DMS 273 (cell line): ENCODE measurements around the gene CNTNAP5.
"Not testable (repeated sequence)": the region's sequence is repeated elsewhere in the genome, so short reads cannot be mapped to it uniquely, and the experiment has no call there.

Experiments
- DNase-seq: peaks from one replicate; lab custom pipeline; 2025; ENCODE audit not compliant: unreplicated experiment; lab: John Stamatoyannopoulos, UW

The CNTNAP5 gene

DNA sequence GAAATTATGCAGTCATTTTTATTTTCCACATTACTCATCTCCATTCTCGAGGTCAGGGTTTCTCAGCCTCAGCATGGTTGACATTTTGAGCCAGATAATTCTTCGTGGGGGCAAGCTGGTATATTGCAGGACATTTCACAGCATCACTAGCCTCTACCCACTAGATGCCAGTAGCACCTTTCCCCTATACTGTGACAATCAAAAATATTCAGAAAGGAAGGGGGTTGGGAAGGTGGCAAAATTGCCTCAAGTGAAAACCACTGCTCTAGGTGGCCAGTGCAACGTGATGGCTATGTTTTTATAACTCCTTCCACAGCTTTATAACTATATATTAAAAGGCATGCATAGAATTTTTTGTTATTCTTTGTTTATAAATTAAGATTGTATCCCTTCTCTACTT lies 294.5 kb downstream of the CNTNAP5 start:
- DNase-seq = peak; percentile 4

DNA sequence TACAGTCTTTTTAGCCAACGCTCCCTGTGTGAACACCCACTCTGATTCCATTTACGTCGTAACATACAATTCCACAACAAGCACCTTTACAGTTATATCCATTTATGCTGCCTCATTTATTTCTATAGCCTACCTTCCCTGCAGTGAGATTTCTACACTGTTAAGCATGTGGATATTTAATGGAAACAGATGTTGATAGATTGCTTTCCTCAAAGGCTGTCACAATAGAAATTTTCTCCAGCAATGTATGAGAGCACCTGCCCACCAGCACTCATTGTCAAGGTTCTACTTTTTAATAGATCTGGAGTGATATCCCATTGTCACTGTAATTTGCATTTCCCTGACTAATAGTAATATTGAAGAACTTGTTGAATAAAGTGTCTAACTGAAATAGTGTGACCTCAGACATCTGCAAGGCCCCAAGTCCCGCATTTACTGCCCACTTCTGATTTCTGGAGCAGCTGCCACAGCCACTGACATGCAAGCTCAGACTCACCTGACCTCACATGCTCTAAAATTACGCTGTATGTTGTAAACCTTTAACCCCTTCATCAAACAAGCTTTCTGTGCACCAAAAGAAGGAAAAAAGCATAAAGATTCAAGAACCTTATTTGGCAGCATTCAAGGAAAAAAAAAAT lies 295.1 kb downstream of the CNTNAP5 start:
- DNase-seq = peak; percentile 6

DNA sequence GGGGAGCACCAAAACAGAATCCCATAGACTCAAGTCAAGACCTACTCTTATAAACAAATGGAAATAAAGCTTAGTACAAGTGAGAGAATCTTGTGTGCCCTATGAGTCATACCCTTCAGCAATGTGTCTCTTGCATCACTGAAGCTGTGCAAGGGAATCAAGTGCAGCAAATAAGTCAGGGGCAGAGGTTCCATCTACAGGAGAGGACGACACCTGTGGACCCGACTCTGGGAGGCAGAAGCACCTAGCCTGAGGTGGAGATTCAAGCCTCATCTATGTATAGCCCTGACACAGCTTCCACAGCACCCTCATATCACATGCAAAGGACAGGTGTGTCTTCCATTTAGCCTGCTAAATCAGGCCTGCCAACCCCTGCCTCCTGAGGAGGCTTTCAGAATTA lies 298.2 kb downstream of the CNTNAP5 start:
- no peak for DNase-seq

DNA sequence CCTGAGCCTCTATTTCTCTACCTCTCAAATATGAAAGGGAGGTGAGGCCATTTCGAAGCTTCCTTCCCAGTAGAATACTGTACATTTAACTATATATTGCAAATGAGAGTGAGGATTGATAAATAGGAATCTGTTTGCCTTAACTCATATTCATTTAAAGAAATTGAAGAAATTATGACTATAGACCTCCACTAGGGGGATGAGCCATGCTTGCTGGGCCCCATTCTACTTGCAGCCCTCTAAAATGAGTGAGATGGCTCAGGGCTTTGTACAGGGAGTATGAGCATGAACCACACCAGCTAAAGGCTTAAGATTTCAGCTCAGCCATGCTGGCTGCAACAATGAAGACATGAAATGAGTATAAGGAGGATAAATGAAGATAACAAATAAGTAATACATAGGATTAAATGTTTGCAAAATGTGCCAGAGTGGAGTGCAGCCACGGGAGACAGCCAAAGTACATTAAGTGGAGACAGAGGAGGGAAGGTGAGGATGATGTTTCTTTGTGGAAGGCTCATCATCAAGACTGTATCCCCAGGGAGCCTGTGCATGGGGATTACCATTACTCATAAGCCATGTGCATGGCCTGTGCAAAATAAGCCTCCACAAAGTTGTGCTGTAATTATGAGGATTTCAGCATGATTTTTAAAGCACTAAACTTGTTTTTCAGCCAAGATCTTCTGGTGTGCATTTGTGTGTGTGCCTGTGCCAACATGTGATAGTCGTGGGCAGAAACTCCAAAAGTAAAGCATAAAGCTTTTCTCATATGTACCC lies 300.8 kb downstream of the CNTNAP5 start:
- DNase-seq = peak; percentile 50

DNA sequence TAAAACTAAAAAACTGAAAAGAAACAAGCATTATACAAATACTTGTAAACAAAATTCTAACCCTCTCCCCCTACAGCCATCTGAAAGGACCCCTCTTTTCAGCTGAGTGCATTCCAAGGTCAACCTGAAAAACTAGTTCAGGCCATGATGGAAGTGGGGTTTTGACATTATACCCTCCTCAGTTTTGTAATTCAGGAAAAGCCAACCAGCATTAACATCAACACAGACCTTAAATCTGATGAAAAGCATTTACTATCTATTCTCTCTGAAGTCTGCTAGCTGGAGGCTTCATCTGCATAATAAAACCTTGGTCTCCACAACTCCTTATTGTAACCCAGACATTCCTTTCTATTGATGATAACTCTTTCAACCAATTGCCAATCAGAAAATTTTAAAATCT lies 302.2 kb downstream of the CNTNAP5 start:
- DNase-seq = no peak

DNA sequence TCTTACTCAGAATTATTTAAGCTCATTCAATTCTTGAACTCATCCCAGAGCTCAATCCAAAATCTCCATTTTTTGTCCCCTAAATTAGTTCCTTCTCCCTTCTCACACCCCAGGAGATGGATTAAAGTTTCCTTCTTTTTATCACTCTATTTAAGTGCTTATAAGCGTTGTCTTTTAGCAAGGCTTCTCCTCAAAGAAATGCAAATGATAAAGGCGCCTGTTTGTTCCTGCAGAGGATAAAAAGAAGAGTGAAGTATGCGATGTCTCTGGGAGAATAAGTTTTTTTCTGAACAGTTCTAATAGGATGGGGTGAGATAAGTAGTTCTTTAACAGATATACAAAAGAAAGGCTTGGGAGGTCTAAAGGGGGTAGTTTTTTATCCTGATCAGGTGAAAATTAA lies 303.3 kb downstream of the CNTNAP5 start:
- DNase-seq = no peak

DNA sequence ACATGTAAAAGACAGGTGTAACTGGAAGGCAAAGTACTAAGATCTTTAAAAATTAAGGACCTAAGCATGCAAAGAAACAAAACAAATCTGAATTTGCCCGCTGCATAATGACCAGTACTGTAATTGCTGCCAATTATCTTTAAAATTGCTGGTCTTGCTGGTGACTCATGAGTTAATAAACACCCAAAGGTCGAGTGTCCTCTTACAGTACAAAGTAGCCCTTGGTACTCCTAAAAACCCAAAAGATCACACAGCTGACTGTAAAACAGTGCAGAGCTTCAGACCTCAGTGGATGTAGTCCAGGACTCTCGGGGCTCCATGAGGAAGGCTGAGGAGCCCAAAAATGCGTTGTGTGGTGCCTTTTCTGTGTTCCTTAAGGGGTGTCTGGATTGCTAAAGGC lies 308.7 kb downstream of the CNTNAP5 start:
- DNase-seq = no peak

DNA sequence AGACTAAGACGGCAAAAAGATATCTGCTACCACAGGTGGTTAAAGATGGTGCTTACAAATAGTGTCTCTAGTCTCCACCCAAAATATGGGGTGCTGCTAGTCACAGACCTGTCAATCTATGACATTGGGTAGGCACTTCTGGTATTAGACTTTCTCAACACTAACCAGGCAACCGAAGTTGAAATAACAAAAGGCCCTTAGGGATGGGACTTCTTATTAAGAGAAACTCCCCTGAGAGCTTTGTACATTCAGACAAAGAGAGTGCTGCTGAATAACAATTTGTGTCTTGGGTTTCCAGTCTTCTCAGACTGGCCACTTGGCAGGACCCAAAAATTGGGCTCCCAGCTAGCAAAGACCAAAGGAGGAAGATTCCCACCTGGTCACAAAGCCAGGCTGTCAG lies 310.0 kb downstream of the CNTNAP5 start:
- no peak for DNase-seq

DNA sequence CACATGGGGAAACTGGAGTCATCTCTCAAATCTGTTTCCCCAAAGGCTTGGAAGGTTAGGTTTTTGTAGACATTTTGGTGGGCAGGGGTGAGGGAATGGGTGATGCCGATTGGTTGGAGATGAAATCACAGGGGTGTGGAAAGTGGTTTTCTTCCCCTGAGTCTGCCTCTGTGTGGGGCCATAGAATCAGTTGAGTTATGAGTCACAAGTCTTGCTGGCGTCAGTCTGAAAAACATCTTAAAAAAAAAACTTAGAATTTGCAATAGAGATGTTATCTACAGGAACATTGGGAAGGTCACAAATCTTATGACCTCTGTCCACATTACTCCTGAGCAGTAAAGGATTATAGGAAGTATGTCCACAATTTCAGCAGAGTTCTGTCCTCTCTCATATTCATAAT lies 314.6 kb downstream of the CNTNAP5 start:
- no peak for DNase-seq

DNA sequence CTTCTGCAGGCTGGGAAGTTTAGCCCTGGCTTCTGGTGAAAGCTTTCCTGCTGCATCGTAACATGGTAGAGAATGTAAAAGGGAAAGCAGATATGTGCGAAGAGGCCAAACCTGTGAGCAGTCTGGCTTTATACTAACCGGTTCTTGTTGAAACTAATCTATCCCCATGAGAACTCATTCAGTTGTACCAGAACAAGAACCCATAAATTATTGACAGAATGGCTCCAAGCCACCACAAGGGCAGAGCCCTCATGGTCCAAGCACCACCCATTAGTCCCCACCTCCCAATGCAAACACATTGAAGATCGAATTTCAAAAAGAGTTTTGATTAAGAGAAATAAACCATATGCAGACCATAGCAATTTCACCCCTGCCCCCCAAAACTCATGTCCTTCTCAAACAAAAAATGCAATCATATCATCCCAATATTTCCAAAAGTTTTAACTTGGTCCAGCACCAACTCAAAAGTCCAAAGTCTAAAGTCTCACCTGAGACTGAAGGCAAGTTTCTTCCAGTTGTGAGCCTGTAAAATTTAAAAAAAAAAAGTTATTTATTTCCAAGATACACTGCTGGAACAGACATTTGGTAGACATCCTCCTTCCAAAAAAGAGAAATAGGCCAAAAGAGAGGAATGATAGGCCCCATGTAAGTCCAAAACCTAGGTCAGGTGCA lies 318.9 kb downstream of the CNTNAP5 start:
- no peak for DNase-seq

DNA sequence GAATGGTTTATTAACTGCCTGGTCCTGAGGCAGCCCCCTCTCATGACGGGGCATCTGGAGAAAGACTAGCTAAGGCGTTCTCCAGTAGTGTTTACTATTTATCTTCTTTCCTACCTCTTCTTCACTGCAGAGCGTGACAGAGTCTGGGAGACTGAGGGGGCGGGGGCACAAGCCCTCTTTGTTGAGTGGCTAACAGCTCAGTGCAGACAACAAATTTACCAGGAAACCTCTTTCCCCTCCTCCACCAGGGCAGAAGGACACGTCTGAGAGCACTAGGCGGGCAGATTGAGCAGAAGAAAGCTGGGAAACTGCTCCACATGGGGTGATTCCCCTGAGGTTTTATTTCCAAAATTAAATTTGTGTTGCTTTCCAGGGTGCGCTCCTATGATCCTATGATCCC lies 322.1 kb downstream of the CNTNAP5 start:
- no peak for DNase-seq

DNA sequence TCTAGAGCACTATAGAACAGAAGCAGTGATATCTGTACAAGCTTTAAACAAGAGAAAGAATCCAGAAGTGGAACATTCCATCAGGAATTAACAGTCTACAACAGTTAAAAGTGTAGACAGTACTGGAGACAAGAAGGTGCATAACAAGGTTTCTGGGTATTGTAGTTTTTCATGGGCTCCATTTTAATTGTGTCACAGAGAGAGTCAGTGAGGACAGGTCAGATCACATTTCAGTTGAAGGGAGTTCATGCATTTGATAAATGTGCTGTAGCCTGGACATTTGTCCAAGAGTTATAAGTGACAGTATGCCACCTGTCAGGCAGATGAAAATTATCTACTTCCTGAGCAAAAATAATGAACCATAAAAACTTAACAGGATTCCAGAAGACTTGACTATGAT lies 328.6 kb downstream of the CNTNAP5 start:
- no peak for DNase-seq

DNA sequence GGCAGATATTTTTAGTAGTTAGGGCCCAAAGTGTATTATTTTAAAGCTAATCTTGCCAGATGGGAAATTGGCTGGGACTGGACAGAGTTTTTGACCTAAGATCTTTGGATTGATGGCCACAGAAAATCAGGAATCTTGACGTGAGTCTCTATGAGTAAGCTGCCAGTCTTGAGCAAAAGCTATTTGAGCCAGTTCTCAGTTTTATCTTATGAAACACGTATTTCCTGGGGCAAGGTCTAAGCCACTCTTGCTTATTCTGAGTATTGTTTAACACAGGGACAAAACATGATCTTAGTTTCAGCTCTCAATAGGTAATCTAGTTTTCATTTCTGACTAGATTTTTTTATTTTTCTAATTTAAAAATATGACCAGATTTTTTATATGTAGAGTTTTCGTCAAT lies 329.4 kb downstream of the CNTNAP5 start:
- no peak for DNase-seq

DNA sequence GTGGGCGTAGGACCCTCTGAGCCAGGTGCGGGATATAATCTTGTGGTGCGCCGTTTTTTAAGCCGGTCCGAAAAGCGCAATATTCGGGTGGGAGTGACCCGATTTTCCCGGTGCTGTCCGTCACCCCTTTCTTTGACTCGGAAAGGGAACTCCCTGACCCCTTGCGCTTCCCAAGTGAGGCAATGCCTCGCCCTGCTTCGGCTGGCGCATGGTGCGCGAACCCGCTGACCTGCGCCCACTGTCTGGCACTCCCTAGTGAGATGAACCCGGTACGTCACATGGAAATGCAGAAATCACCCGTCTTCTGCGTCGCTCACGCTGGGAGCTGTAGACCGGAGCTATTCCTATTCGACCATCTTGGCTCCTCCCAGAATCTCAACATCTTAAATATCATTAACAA lies 336.9 kb downstream of the CNTNAP5 start:
- not testable (repeated sequence) for DNase-seq

DNA sequence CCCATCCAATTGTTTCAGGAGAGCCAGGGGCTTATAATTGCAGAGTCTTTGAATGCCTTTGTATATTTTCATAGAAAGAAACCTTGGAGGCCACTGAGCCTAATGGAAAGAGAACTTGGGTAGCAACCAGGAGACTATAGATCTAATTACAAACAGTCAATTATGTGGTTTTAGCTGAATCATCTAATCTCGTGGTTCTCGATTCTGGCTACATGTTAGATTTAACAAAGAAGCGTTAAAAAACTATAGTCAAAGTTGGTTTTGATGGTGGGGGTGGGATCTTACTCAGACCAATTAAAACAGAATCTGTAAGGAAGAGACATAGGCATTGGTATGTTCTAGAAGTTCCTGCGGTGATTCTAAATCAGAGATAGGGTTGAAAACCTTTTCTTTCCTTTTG lies 344.1 kb downstream of the CNTNAP5 start:
- no peak for DNase-seq

DNA sequence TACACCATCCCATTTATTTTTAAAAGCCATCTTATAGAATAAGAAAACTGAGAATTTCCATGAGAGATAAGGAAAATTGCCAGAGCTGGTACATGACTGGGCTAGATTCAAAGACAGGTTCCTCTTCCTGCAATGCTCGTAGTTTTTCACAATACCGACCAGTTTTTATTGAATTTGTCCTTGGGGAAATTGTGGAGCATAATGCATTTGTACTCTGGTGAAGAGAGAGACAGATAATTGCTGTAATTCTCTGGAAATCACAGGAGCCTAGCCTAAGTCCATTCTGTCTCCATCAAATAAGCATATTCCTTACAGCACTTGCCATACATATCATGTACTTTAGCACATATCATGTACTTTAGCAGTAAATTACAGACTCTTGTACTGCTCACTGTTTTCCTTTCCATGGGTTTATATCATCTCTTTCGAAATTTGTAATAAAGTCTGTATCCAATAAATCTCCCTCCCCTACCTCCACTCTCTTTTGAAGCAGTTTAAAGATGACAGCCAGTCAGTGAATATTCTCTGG lies 355.2 kb downstream of the CNTNAP5 start:
- no peak for DNase-seq

DNA sequence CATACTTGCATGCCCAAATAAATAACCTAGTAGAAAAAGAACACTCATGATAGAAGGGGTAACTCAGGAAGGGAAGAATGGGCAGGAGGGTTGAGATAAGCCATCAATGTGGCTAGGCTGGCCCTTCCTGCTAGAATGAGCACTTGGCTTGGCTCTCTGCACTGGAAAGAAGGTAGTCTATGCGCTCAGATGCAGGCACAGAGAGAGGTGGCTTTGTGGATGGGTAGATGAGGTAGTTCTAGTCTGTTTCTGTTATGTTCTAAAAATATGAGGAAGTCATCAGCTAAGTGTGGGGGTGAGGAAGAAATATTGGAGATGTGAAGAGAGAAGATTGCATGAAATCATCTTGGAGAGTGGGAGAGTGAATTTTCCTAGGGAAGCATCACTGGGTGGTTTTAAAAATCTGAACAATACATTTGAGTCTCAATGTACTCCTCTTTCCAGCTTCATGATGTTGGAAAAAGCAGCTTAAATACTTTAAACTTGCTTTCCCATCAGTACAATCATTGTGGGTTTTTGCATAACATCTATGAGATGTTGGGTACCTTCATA lies 357.1 kb downstream of the CNTNAP5 start:
- no peak for DNase-seq

DNA sequence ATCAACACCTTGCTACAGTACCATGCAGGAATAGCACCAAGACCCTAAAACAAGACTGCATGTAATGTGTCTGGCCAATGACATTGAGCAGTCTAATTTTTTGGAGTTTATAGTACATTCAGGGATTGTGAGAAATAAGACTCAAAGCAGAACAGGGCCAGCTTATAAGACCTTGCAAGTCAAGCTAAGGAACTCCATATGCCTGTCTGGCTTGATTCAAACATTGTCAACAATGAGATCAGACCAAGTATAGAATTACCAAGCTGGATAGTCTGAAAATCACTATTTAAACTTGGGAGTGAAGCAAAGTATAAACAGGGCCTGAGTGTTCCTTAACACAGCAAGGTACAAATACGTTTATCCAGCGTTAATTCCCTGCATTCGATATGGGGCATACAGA lies 370.9 kb downstream of the CNTNAP5 start:
- no peak for DNase-seq

DNA sequence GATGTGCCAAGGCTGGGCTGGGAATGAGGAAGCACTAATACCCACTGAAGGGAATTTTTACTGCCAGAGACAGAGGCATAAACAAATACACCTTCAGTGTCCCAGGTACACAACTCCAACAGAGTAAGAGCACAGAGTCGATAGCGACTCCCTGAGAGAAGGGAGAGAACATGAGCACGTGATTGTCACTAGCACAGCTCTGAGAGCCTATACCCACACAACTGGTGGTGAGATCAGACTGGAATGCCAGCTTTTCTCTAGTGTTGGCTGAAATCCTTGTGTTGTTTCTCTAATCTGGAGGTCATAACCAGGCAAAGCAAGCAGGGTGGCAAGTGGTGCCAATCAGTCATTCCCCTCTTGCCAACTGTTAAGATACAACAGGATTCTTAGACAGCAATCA lies 377.2 kb downstream of the CNTNAP5 start:
- no peak for DNase-seq

DNA sequence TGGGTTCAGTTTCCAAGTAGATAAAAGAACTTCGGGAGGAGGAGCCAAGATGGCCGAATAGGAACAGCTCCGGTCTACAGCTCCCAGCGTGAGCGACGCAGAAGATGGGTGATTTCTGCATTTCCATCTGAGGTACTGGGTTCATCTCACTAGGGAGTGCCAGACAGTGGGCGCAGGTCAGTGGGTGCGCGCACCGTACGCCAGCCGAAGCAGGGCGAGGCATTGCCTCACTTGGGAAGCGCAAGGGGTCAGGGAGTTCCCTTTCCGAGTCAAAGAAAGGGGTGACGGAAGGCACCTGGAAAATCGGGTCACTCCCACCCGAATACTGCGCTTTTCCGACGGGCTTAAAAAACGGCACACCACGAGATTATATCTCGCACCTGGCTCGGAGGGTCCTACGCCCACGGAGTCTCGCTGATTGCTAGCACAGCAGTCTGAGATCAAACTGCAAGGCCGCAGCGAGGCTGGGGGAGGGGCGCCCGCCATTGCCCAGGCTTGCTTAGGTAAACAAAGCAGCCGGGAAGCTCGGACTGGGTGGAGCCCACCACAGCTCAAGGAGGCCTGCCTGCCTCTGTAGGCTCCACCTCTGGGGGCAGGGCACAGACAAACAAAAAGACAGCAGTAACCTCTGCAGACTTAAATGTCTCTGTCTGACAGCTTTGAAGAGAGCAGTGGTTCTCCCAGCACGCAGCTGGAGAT lies 382.9 kb downstream of the CNTNAP5 start:
- DNase-seq = not testable (repeated sequence)

DNA sequence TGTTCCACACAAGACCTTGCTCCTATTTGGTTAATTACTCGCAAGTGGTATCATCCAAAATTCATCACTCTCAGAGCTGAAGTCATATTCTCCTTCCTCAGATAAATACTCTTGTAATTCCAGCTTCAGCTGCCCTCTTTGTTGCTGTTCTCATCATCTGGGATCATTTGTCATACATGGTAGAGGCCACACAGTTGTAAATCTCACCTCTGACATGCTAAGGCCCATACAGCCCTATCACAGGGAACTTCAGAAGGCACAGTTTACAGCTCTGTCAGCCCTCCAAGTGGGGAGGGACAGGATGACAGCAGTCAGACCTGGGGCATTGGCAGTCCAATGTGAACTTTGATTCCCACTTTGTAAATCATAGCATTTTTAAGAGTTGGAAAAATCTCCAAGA lies 399.0 kb downstream of the CNTNAP5 start:
- no peak for DNase-seq
